ENCODE measurements around the gene SLC24A3. TPM values are rescaled to one million over a fixed set of nuclear protein-coding genes. Genes with fewer than 3 reads are reported as not detected.

The SLC24A3 gene
- total RNA-seq, 1 donor from 2014 or later, result 0.11 TPM

- no peak overlapping the region for H3K4me3 Mint-ChIP-seq (ENCODE audit: unreplicated experiment)
- no peaks in the 10 kb centered on the region for H3K27me3 Mint-ChIP-seq (ENCODE audit: unreplicated experiment)
- TF ChIP-seq CTCF (IDR thresholded peaks at IDR 0.05), result no peak
- no peaks in the 10 kb centered on the region for H3K36me3 Mint-ChIP-seq (ENCODE audit: unreplicated experiment)
- H3K27ac Mint-ChIP-seq (ENCODE audit: unreplicated experiment), result no peak overlapping the region
- DNase-seq (ENCODE audit: extremely low spot score, unreplicated experiment), result no peak
- no peaks in the 10 kb centered on the region for H3K9me3 Mint-ChIP-seq (ENCODE audit: unreplicated experiment)
- no peaks in the 10 kb centered on the region for H3K4me1 Mint-ChIP-seq (ENCODE audit: unreplicated experiment)
Observed at GRCh38 chr20:19288061-19288460, 75.6 kb downstream of the SLC24A3 start.

GRCh38 chr20:19288636-19289035 is 76.2 kb downstream of the SLC24A3 start:
- Mint-ChIP-seq H3K9me3 (ENCODE audit: unreplicated experiment) (no peaks in the 10 kb centered on the region), H3K36me3 (ENCODE audit: unreplicated experiment) (no peaks in the 10 kb centered on the region), H3K27me3 (ENCODE audit: unreplicated experiment) (no peaks in the 10 kb centered on the region), H3K4me3 (ENCODE audit: unreplicated experiment) (no peak overlapping the region), H3K27ac (ENCODE audit: unreplicated experiment) (no peak overlapping the region), H3K4me1 (ENCODE audit: unreplicated experiment) (no peaks in the 10 kb centered on the region)
- no peak for TF ChIP-seq CTCF (IDR thresholded peaks at IDR 0.05)
- no peak for DNase-seq (ENCODE audit: extremely low spot score, unreplicated experiment)

GRCh38 chr20:19289451-19289850 is 77.0 kb downstream of the SLC24A3 start:
- Mint-ChIP-seq H3K36me3 (ENCODE audit: unreplicated experiment) (no peaks in the 10 kb centered on the region), H3K27ac (ENCODE audit: unreplicated experiment) (no peak overlapping the region), H3K4me3 (ENCODE audit: unreplicated experiment) (no peak overlapping the region), H3K27me3 (ENCODE audit: unreplicated experiment) (no peaks in the 10 kb centered on the region), H3K4me1 (ENCODE audit: unreplicated experiment) (no peaks in the 10 kb centered on the region), H3K9me3 (ENCODE audit: unreplicated experiment) (no peaks in the 10 kb centered on the region)
- DNase-seq (ENCODE audit: extremely low spot score, unreplicated experiment), result peak; percentile 80
- no peak for TF ChIP-seq CTCF (IDR thresholded peaks at IDR 0.05)

GRCh38 chr20:19291024-19291817 is 78.8 kb downstream of the SLC24A3 start:
- no peaks in the 10 kb centered on the region for H3K4me1 Mint-ChIP-seq (ENCODE audit: unreplicated experiment)

GRCh38 chr20:19291818-19292132 is 79.3 kb downstream of the SLC24A3 start:
- no peak overlapping the region for H3K27ac Mint-ChIP-seq (ENCODE audit: unreplicated experiment)
- H3K4me3 Mint-ChIP-seq (ENCODE audit: unreplicated experiment), result no peak overlapping the region
- H3K36me3 Mint-ChIP-seq (ENCODE audit: unreplicated experiment), result no peaks in the 10 kb centered on the region
- no peaks in the 10 kb centered on the region for H3K27me3 Mint-ChIP-seq (ENCODE audit: unreplicated experiment)
- no peaks in the 10 kb centered on the region for H3K4me1 Mint-ChIP-seq (ENCODE audit: unreplicated experiment)
- no peaks in the 10 kb centered on the region for H3K9me3 Mint-ChIP-seq (ENCODE audit: unreplicated experiment)
- no peak for TF ChIP-seq CTCF (IDR thresholded peaks at IDR 0.05)
- peak; percentile 67 for DNase-seq (ENCODE audit: extremely low spot score, unreplicated experiment)

More at GRCh38 chr20:19291024-19291817, 78.8 kb downstream of the SLC24A3 start:
- H3K36me3 Mint-ChIP-seq (ENCODE audit: unreplicated experiment), result no peaks in the 10 kb centered on the region
- H3K4me3 Mint-ChIP-seq (ENCODE audit: unreplicated experiment), result no peak overlapping the region
- H3K27ac Mint-ChIP-seq (ENCODE audit: unreplicated experiment), result no peak overlapping the region
- no peak for TF ChIP-seq CTCF (IDR thresholded peaks at IDR 0.05)
- H3K27me3 Mint-ChIP-seq (ENCODE audit: unreplicated experiment), result no peaks in the 10 kb centered on the region
- peak; percentile 79 for DNase-seq (ENCODE audit: extremely low spot score, unreplicated experiment)
- H3K9me3 Mint-ChIP-seq (ENCODE audit: unreplicated experiment), result no peaks in the 10 kb centered on the region
